ENCODE data around the gene MST1R. TPM values are rescaled to one million over a fixed set of nuclear protein-coding genes. Genes with fewer than 3 reads are reported as not detected.

The MST1R gene
- polyA plus RNA-seq, 3 donors = 2.5 to 7.7 (median 6.7) TPM

- WGBS, 3 donors = 3 to 4% (median 3%) methylated on average over 52 of the region's 52 CpGs
- H3K27ac ChIP-seq (ENCODE audit: low read depth, low read length) = no peak within 1 kb of the TSS
Observed at GRCh38 chr3:49856181-49857005, 47.3 kb downstream of the MST1R start, which contains the start of gene TRAIP. TSS of gene TRAIP (minus strand) at chr3:49856564. CDS start at chr3:49856453, 111 bp downstream.

- no peak overlapping the region for H3K27ac ChIP-seq (ENCODE audit: low read depth, low read length)
- WGBS, 3 donors = 54 to 61% (median 58%) methylated on average over 5 of the region's 5 CpGs
Observed at GRCh38 chr3:49855662-49856061, 48.0 kb downstream of the MST1R start.

- H3K27ac ChIP-seq (ENCODE audit: low read depth, low read length) = no peak overlapping the region
- 56 to 86% (median 86%) methylated on average over 3 of the region's 3 CpGs for WGBS, 3 donors
Observed at GRCh38 chr3:49845694-49846093, 58.0 kb downstream of the MST1R start.

DNA sequence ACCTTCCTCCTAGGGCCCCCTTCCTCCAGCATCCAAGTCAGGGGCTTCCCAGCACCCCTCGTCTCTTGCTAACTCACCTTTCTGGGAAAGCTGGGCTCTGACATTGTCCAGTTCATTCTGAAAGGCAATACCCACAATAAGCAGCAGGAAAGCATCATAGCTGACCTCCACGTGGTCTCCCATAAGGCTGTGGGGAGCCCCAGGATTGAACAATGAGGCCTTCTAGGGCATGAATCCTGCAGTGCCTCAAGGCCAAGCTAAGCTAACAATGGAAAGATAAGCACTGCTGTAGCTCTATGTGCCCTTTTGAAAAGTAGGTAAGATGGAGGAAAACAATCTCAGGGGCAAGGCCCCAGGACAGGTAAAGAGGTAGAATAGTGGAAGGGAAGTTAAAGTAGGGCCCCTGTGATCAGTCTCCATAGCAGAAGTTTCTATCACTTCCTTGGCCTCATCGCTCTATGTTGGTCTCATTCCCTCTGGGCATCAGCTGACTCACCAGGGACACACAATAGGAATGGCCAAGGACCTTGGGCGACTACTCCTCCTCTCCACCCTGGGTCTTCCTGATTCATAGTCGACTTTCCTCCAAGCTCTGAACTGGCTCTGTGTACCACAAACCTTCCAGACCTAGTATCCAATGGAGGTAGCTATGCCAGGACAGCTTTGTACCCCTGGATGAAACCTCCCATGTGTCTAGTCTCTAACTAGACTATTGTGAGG is 59.0 kb downstream of the MST1R start:
- H3K27ac ChIP-seq (ENCODE audit: low read depth, low read length) = no peak overlapping the region
- 59 to 92% (median 79%) methylated on average over 5 of the region's 5 CpGs for WGBS, 3 donors

GRCh38 chr3:49842843-49843517 is 60.7 kb downstream of the MST1R start:
- WGBS, 3 donors = 94 to 96% (median 95%) methylated on average over 3 of the region's 3 CpGs
- no peak overlapping the region for H3K27ac ChIP-seq (ENCODE audit: low read depth, low read length)

- no peak overlapping the region for H3K27ac ChIP-seq (ENCODE audit: low read depth, low read length)
- 93 to 95% (median 94%) methylated on average over 7 of the region's 7 CpGs for WGBS, 3 donors
Observed at GRCh38 chr3:49841806-49842205, 61.9 kb downstream of the MST1R start.

- no peak overlapping the region for H3K27ac ChIP-seq (ENCODE audit: low read depth, low read length)
Observed at GRCh38 chr3:49841126-49841696, 62.5 kb downstream of the MST1R start.

- no peak overlapping the region for H3K27ac ChIP-seq (ENCODE audit: low read depth, low read length)
- WGBS, 3 donors = 50 to 73% (median 68%) methylated on average over 2 of the region's 2 CpGs
Observed at GRCh38 chr3:49840388-49840787, 63.3 kb downstream of the MST1R start.

GRCh38 chr3:49839193-49839809 is 64.4 kb downstream of the MST1R start:
- 36 to 39% (median 37%) methylated on average over 6 of the region's 6 CpGs for WGBS, 3 donors
- no peak overlapping the region for H3K27ac ChIP-seq (ENCODE audit: low read depth, low read length)

Other genes starting within 250 kb of the MST1R start
- gene APEH, start 229.5 kb downstream of the MST1R start, polyA plus RNA-seq = 10 to 100 TPM; 31.5 to 46.6 (median 44.6) TPM
- 10 to 100 TPM; 14.3 to 22.2 (median 19.1) TPM for gene MST1, start 214.4 kb downstream of the MST1R start, polyA plus RNA-seq
- gene RNF123, start 214.3 kb downstream of the MST1R start, polyA plus RNA-seq = 10 to 100 TPM; 12.3 to 20.9 (median 13.6) TPM
- under 1 TPM in 2 of 3 donors, not detected in 1; 0.87 to 0.88 TPM for gene AMIGO3, start 184.2 kb downstream of the MST1R start, polyA plus RNA-seq
- gene GMPPB, start 179.9 kb downstream of the MST1R start, polyA plus RNA-seq = 10 to 100 TPM; 18.1 to 34.0 (median 20.5) TPM
- 10 to 100 TPM; 11.7 to 16.3 (median 15.7) TPM for gene IP6K1, start 117.3 kb downstream of the MST1R start, polyA plus RNA-seq
- gene CDHR4, start 104.0 kb downstream of the MST1R start, polyA plus RNA-seq = not detected
- gene INKA1, start 100.6 kb downstream of the MST1R start, polyA plus RNA-seq = 1 to 10 TPM; 1.4 to 4.2 (median 1.6) TPM
- 10 to 100 TPM; 25.7 to 47.6 (median 31.2) TPM for gene UBA7, start 89.9 kb downstream of the MST1R start, polyA plus RNA-seq
- 1 to 10 TPM in 1 of 3 donors, under 1 TPM in 2; 0.64 to 1.0 (median 0.84) TPM for gene TRAIP, start 47.3 kb downstream of the MST1R start, polyA plus RNA-seq
- gene CAMKV, start 34.0 kb downstream of the MST1R start, polyA plus RNA-seq = under 1 TPM in 1 of 3 donors, not detected in 2; 0.07 TPM
- 10 to 100 TPM in 1 of 3 donors, 1 to 10 TPM in 2; 5.1 to 10.2 (median 9.7) TPM for gene MON1A, start 25.9 kb upstream of the MST1R start, polyA plus RNA-seq
- gene RBM6, start 36.3 kb upstream of the MST1R start, polyA plus RNA-seq = 100 to 1,000 TPM in 1 of 3 donors, 10 to 100 TPM in 2; 39.5 to 161 (median 54.7) TPM
- gene RBM5, start 185.0 kb upstream of the MST1R start, polyA plus RNA-seq = 10 to 100 TPM; 54.6 to 76.0 (median 60.2) TPM

All from adipose tissue (tissue), 3 donors.